Panc1 (cell line): Measurements from ENCODE around the gene STYXL1. TPM values are rescaled to one million over a fixed set of nuclear protein-coding genes. Genes with fewer than 3 reads are reported as not detected.
A peak's percentile ranks its signal among the peaks of the same experiment; 100 is the strongest.
"Not testable (repeated sequence)": the region's sequence is repeated elsewhere in the genome, so short reads cannot be mapped to it uniquely, and the experiment has no call there.

Experiments
- ATAC-seq: fragments of 200-7000 bp; cut with Tn5 transposase; 2 replicates; pipeline ENCODE4 v1.9.1; 2020; ENCODE audit warnings: mild to moderate bottlenecking, moderate library complexity
- BruUV-seq: library from RNA; stranded (reverse); fragments of 400-500 nt; replicated peaks from 2 replicates; lab custom pipeline; 2021; lab: Mats Ljungman, UMichigan
- CTCF ChIA-PET: fragments of 300-600 bp; sonication (Branson Sonifier 250); formaldehyde crosslinking; loops from one replicate; lab custom pipeline; 2022; ENCODE audit warnings: antibody characterized with exemption; lab: Charles Lee
- POLR2A ChIA-PET: fragments of 300-600 bp; sonication (Branson Sonifier 250); formaldehyde crosslinking; loops from one replicate; lab custom pipeline; 2022; ENCODE audit warnings: antibody characterized with exemption; lab: Charles Lee
- DNase-seq: peaks from one replicate; pipeline ENCODE4 v3.0.0-alpha.2; 2010; ENCODE audit warnings: low read depth, low spot score
- H3K27ac ChIP-seq: 2 replicates; pipeline ENCODE4 v1.5.1; 2011; ENCODE audit warnings: mild to moderate bottlenecking, low read length, inconsistent platforms
- H3K27me3 ChIP-seq: fragments of 200-500 bp; sonication (Bioruptor generic); 2 replicates; pipeline ENCODE4 v1.6.0; 2014; ENCODE audit warnings: low read length, inconsistent platforms; ENCODE audit not compliant: control insufficient read depth, insufficient read depth
- H3K36me3 ChIP-seq: fragments of 200-500 bp; sonication (Bioruptor generic); 2 replicates; pipeline ENCODE4 v1.5.1; 2014; ENCODE audit warnings: inconsistent platforms, mild to moderate bottlenecking, low read length, moderate library complexity; ENCODE audit not compliant: control insufficient read depth, insufficient read depth
- H3K4me1 ChIP-seq: 2 replicates; pipeline ENCODE4 v1.5.1; 2011; ENCODE audit warnings: inconsistent platforms, mild to moderate bottlenecking, low read length, moderate library complexity; ENCODE audit not compliant: control insufficient read depth, insufficient read depth
- H3K4me3 ChIP-seq, 2 experiments: 2 replicates each; pipeline ENCODE4 v1.5.1; 2011 to 2012; ENCODE audit warnings: low read depth in 2 of 2, low read length in 2 of 2, mild to moderate bottlenecking in 2 of 2, inconsistent platforms in 1 of 2, moderate library complexity in 1 of 2
- H3K9me3 ChIP-seq: fragments of 200-500 bp; sonication (Bioruptor generic); 2 replicates; pipeline ENCODE4 v1.5.1; 2014; ENCODE audit warnings: low read depth, mild to moderate bottlenecking, inconsistent platforms, low read length, moderate library complexity; ENCODE audit not compliant: control insufficient read depth, insufficient read depth
- POLR2AphosphoS5 ChIP-seq: IDR thresholded peaks from 2 replicates; pipeline ENCODE4 v1.6.1; 2012; ENCODE audit warnings: mild to moderate bottlenecking, low read depth, low read length, moderate library complexity
- SIN3A ChIP-seq: IDR thresholded peaks from 2 replicates; pipeline ENCODE4 v1.6.1; 2012; ENCODE audit warnings: low read depth, mild to moderate bottlenecking, low read length, moderate library complexity, borderline replicate concordance; ENCODE audit not compliant: insufficient read depth
- TCF7L2 ChIP-seq: IDR thresholded peaks from 2 replicates; pipeline ENCODE4 v1.6.1; 2011; ENCODE audit warnings: mild to moderate bottlenecking, low read depth, low read length, inconsistent platforms
- in situ Hi-C: cut with HindIII; loops from 2 replicates; pipeline ENCODE4 v1.10.0; 2016; ENCODE audit warnings: low sequenced_read_pairs, low pct_unique_long_range_greater_than_20kb
- intact Hi-C: fragments of 100-400 bp; cut with micrococcal nuclease; formaldehyde crosslinking; loops from one replicate; pipeline ENCODE4 v1.10.0; 2022; ENCODE audit not compliant: unreplicated experiment
- total RNA-seq: library from RNA; stranded (reverse); gene quantifications from one replicate; pipeline ENCODE4 v1.2.1, GENCODE V29; 2021; ENCODE audit not compliant: unreplicated experiment
- TF ChIP-seq, protein P1 (sequence below): fragments of 450-650 bp; IDR thresholded peaks from 2 replicates; pipeline ENCODE4 v1.5.1; 2017; ENCODE audit warnings: mild to moderate bottlenecking
- TF ChIP-seq, protein P2 (sequence below), 2 experiments: IDR thresholded peaks; 2 replicates each; pipeline ENCODE4 v1.6.1; 2011 to 2012; ENCODE audit warnings: low read depth in 2 of 2, control low read depth in 1 of 2, low read length in 1 of 2, mild to moderate bottlenecking in 1 of 2, moderate library complexity in 1 of 2; ENCODE audit not compliant: insufficient read depth in 1 of 2

The STYXL1 gene
- total RNA-seq, 1 experiment from 2014 or later = 57.6 TPM

DNA sequence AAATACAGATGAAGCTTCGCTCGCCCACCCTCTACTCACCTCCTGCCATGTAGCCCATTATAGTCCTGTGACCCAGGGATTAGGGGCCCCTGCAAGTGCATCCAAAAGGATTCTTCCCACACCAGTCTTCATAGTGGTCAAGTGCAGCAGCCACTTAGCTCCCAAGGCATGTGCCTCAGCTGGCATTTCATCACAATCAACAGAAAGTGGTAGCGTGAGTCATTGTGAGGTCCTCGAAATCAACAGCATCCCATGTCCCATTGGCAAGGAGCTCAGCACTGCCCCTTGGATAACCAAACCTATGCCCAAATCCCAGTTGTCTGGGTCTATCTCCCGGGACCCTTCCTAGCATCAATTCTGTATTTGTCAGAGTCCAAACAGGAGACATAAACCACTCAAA, 45.7 kb upstream of the STYXL1 start:
- in situ Hi-C loops, H3K4me1 ChIP-seq, H3K9me3 ChIP-seq, BruUV-seq, CTCF ChIA-PET, H3K36me3 ChIP-seq, ATAC-seq, H3K27ac ChIP-seq, POLR2A ChIA-PET, H3K27me3 ChIP-seq, DNase-seq, intact Hi-C loops, H3K4me3 ChIP-seq: not testable (repeated sequence)

DNA sequence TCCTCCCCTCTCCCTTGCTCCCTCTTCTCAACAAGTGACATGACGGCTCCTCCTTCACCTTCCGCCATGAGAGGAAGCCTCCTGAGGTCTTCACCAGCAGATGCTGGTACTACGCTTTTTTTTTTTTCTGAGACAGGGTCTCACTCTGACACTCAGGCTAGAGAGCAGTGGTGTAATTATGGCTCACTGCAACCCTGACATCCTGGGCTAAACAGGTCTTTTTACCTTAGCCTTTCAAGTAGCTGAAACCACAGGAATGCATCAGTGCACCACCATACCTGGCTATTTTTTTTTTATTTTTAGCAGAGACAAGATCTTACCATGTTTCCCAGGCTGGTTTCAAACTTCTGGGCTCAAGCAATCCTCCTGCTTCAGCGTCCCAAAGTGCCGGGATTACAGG, 43.7 kb upstream of the STYXL1 start:
- no peaks in the 10 kb centered on the region for H3K36me3 ChIP-seq
- no peak overlapping the region for H3K27ac ChIP-seq
- ChIA-PET CTCF (no interaction called here), POLR2A (no interaction called here)
- ATAC-seq (no peak), DNase-seq (no peak)
- in situ Hi-C loops (no loop called here), intact Hi-C loops (no loop called here)
- H3K27me3 ChIP-seq = no peaks in the 10 kb centered on the region
- H3K9me3 ChIP-seq = no peaks in the 10 kb centered on the region
- no peak overlapping the region for H3K4me3 ChIP-seq
- no peak for TF ChIP-seq SIN3A
- TF ChIP-seq, protein P1, sequence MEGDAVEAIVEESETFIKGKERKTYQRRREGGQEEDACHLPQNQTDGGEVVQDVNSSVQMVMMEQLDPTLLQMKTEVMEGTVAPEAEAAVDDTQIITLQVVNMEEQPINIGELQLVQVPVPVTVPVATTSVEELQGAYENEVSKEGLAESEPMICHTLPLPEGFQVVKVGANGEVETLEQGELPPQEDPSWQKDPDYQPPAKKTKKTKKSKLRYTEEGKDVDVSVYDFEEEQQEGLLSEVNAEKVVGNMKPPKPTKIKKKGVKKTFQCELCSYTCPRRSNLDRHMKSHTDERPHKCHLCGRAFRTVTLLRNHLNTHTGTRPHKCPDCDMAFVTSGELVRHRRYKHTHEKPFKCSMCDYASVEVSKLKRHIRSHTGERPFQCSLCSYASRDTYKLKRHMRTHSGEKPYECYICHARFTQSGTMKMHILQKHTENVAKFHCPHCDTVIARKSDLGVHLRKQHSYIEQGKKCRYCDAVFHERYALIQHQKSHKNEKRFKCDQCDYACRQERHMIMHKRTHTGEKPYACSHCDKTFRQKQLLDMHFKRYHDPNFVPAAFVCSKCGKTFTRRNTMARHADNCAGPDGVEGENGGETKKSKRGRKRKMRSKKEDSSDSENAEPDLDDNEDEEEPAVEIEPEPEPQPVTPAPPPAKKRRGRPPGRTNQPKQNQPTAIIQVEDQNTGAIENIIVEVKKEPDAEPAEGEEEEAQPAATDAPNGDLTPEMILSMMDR = no peak
- TF ChIP-seq TCF7L2 = no peak
- TF ChIP-seq, protein P2, sequence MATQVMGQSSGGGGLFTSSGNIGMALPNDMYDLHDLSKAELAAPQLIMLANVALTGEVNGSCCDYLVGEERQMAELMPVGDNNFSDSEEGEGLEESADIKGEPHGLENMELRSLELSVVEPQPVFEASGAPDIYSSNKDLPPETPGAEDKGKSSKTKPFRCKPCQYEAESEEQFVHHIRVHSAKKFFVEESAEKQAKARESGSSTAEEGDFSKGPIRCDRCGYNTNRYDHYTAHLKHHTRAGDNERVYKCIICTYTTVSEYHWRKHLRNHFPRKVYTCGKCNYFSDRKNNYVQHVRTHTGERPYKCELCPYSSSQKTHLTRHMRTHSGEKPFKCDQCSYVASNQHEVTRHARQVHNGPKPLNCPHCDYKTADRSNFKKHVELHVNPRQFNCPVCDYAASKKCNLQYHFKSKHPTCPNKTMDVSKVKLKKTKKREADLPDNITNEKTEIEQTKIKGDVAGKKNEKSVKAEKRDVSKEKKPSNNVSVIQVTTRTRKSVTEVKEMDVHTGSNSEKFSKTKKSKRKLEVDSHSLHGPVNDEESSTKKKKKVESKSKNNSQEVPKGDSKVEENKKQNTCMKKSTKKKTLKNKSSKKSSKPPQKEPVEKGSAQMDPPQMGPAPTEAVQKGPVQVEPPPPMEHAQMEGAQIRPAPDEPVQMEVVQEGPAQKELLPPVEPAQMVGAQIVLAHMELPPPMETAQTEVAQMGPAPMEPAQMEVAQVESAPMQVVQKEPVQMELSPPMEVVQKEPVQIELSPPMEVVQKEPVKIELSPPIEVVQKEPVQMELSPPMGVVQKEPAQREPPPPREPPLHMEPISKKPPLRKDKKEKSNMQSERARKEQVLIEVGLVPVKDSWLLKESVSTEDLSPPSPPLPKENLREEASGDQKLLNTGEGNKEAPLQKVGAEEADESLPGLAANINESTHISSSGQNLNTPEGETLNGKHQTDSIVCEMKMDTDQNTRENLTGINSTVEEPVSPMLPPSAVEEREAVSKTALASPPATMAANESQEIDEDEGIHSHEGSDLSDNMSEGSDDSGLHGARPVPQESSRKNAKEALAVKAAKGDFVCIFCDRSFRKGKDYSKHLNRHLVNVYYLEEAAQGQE (IDR thresholded peaks at IDR 0.05; ENCODE audit: insufficient read depth in 1 of 2, low read depth in 2 of 2, low read length in 1 of 2) = no peak
- no peak for TF ChIP-seq POLR2AphosphoS5
- H3K4me1 ChIP-seq = no peaks in the 10 kb centered on the region
- BruUV-seq = no TSS peak

DNA sequence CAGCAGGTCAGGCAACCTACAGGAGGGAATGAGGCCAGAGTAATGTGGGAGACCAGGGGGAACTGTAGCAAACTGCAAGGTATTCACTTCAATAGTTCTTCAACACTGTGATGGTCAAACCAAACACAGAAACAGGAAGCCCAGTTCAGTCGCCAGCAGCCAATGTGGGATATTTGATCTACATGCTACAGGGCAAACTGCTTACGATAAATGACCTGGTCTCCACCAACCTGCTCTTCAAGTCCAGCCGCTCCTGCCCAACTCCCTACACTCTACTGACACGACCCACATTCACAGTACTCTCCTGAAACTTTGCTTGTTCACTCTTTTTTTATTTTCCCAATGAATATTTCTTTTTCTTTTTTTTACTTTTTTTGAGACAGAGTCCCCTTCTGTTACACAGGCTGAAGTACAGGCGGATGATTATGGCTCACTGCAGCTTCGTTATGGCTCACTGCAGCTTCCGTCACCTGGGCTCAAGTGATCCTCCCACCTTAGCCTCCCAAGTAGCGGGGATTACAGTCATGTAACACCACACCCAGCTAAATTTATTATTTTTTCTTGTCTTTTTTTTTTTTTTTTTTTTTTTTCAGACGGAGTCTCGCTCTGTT, 42.2 kb upstream of the STYXL1 start:
- BruUV-seq = no TSS peak
- no peaks in the 10 kb centered on the region for H3K36me3 ChIP-seq
- H3K9me3 ChIP-seq = no peaks in the 10 kb centered on the region
- ATAC-seq (no peak), DNase-seq (no peak)
- POLR2A ChIA-PET = interaction anchor here (0.7 kb wide), 1 partner anchor 116 kb away, joined by 8 read pairs; no protein-coding TSS in a partner anchor
- in situ Hi-C loops = no loop called here
- H3K4me1 ChIP-seq = no peaks in the 10 kb centered on the region
- no peak overlapping the region for H3K27ac ChIP-seq
- TF ChIP-seq POLR2AphosphoS5 = no peak
- TF ChIP-seq, protein P1 = no peak
- TF ChIP-seq, protein P2 (IDR thresholded peaks at IDR 0.05; ENCODE audit: insufficient read depth in 1 of 2, low read depth in 2 of 2, low read length in 1 of 2) = no peak
- no peak for TF ChIP-seq SIN3A
- TF ChIP-seq TCF7L2 = no peak
- H3K27me3 ChIP-seq = no peaks in the 10 kb centered on the region
- no peak overlapping the region for H3K4me3 ChIP-seq
- intact Hi-C loops = no loop called here
- CTCF ChIA-PET = no interaction called here

DNA sequence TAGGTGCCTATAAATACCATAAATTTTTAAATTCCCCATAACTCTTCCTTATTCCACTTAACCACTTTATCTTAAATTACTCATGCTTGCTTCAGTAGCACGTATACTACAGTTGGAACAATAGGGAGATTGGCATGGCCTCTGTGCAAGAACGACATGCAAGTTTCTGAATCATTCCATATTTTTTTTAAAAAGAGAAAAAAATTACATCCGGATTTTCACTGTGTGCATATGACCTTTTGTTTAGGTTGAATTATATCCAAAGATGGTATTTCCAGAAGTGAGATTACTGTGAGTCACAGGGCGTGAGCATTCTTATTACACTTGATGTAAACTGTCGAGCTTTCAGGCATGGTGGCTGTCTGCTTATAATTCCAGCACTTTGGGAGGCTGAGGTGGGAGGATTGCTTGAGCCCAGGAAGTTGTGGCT, 39.6 kb upstream of the STYXL1 start:
- H3K27me3 ChIP-seq, BruUV-seq, CTCF ChIA-PET, H3K4me3 ChIP-seq, in situ Hi-C loops, H3K27ac ChIP-seq, POLR2A ChIA-PET, H3K9me3 ChIP-seq, H3K36me3 ChIP-seq, H3K4me1 ChIP-seq, DNase-seq, intact Hi-C loops: not testable (repeated sequence)
- ATAC-seq = peak; percentile 62
